Thymus (tissue), 11 donors: ENCODE measurements around the gene PRXL2B. TPM values are rescaled to one million over a fixed set of nuclear protein-coding genes. Genes with fewer than 3 reads are reported as not detected.

Experiments
- DNase-seq, 9 donors: peaks; one replicate each; pipeline ENCODE4 v3.0.0-alpha.2; 2013; ENCODE audit warnings: low spot score in 9 of 9, low read depth in 6 of 9, missing footprints in 1 of 9
- H3K27ac ChIP-seq, 2 donors: one replicate each; pipeline ENCODE4 v1.5.1; 2013; ENCODE audit warnings: control low read depth in 1 of 2, low read depth in 1 of 2, low read length in 1 of 2, mild to moderate bottlenecking in 1 of 2, moderate library complexity in 1 of 2
- H3K27me3 ChIP-seq, 2 donors: one replicate each; pipeline ENCODE4 v1.5.1; 2013; ENCODE audit warnings: low read length in 1 of 2; ENCODE audit not compliant: control insufficient read depth in 2 of 2, insufficient read depth in 1 of 2
- H3K36me3 ChIP-seq, 2 donors: one replicate each; pipeline ENCODE4 v1.5.1; 2013; ENCODE audit warnings: low read length in 1 of 2, mild to moderate bottlenecking in 1 of 2, moderate library complexity in 1 of 2; ENCODE audit not compliant: control insufficient read depth in 2 of 2, insufficient read depth in 2 of 2
- H3K4me1 ChIP-seq, 2 donors: one replicate each; pipeline ENCODE4 v1.5.1; 2013; ENCODE audit warnings: low read length in 2 of 2; ENCODE audit not compliant: control insufficient read depth in 2 of 2, insufficient read depth in 2 of 2
- H3K4me3 ChIP-seq, 2 donors: one replicate each; pipeline ENCODE4 v1.5.1; 2013; ENCODE audit warnings: low read length in 2 of 2, control low read depth in 1 of 2, mild to moderate bottlenecking in 1 of 2
- H3K9me3 ChIP-seq, 2 donors: one replicate each; pipeline ENCODE4 v1.5.1; 2013; ENCODE audit warnings: low read length in 1 of 2, mild to moderate bottlenecking in 1 of 2; ENCODE audit not compliant: control insufficient read depth in 2 of 2, insufficient read depth in 1 of 2
- WGBS: extraction: QIAGEN DNeasy Blood & Tissue Kit; methylation state at CpG from one replicate; pipeline ENCODE4 v1.1.7; 2013; 5-methylcytosine and 5-hydroxymethylcytosine counted together
- polyA plus RNA-seq: library from polyadenylated mRNA; stranded (reverse); fragments of 200-250 nt; gene quantifications from one replicate; pipeline ENCODE4 v1.2.3, GENCODE V29; 2013
- total RNA-seq: library from RNA; stranded (reverse); fragments of 120-200 nt; gene quantifications from one replicate; pipeline ENCODE4 v1.2.4, GENCODE V29; 2013
- donor health status: healthy.

The PRXL2B gene
- total and polyA plus RNA-seq, 2 donors, result 11.8 to 12.3 TPM

- Histone ChIP-seq H3K4me3 (no peak overlapping the region), H3K9me3 (peaks cover 0 to 9% of the 10 kb centered on the region in 2 donors), H3K27me3 (peaks cover 2 to 5% of the 10 kb centered on the region in 2 donors), H3K4me1 (peaks cover 0 to 3% of the 10 kb centered on the region in 2 donors), H3K36me3 (no peaks in the 10 kb centered on the region), H3K27ac (no peak overlapping the region)
- WGBS, result 81% methylated on average over 34 of the region's 34 CpGs
- DNase-seq, result no peak
Measured at GRCh38 chr1:2597441-2598328, 11.1 kb downstream of the PRXL2B start.

- no peak overlapping the region for H3K27ac ChIP-seq
- 86% methylated on average over 3 of the region's 3 CpGs for WGBS
Measured at GRCh38 chr1:2598329-2598931, 11.9 kb downstream of the PRXL2B start.

GRCh38 chr1:2601721-2602303 lies 15.2 kb downstream of the PRXL2B start:
- no peak for DNase-seq
- no peak overlapping the region for H3K27ac ChIP-seq
- H3K9me3 ChIP-seq, result peaks cover 0 to 9% of the 10 kb centered on the region in 2 donors
- H3K4me1 ChIP-seq, result no peaks in the 10 kb centered on the region
- WGBS, result 87% methylated on average over 18 of the region's 18 CpGs
- H3K4me3 ChIP-seq, result no peak overlapping the region
- H3K27me3 ChIP-seq, result peaks cover 0 to 5% of the 10 kb centered on the region in 2 donors
- no peaks in the 10 kb centered on the region for H3K36me3 ChIP-seq

More at GRCh38 chr1:2598329-2598931, 11.9 kb downstream of the PRXL2B start:
- no peaks in the 10 kb centered on the region for H3K4me1 ChIP-seq
- H3K36me3 ChIP-seq, result no peaks in the 10 kb centered on the region
- H3K9me3 ChIP-seq, result peaks cover 0 to 9% of the 10 kb centered on the region in 2 donors
- DNase-seq, result no peak
- H3K4me3 ChIP-seq, result no peak overlapping the region
- peaks cover 2 to 5% of the 10 kb centered on the region in 2 donors for H3K27me3 ChIP-seq

GRCh38 chr1:2602311-2602835 lies 15.8 kb downstream of the PRXL2B start:
- WGBS, result 82% methylated on average over 15 of the region's 15 CpGs
- H3K27me3 ChIP-seq, result peaks cover 0 to 5% of the 10 kb centered on the region in 2 donors
- H3K36me3 ChIP-seq, result no peaks in the 10 kb centered on the region
- peaks cover 0 to 9% of the 10 kb centered on the region in 2 donors for H3K9me3 ChIP-seq
- no peaks in the 10 kb centered on the region for H3K4me1 ChIP-seq
- H3K4me3 ChIP-seq, result no peak overlapping the region
- DNase-seq, result no peak
- H3K27ac ChIP-seq, result no peak overlapping the region

GRCh38 chr1:2602866-2603520 lies 16.4 kb downstream of the PRXL2B start:
- H3K4me3 ChIP-seq, result no peak overlapping the region
- H3K36me3 ChIP-seq, result no peaks in the 10 kb centered on the region
- H3K9me3 ChIP-seq, result peaks cover 0 to 7% of the 10 kb centered on the region in 2 donors
- no peak overlapping the region for H3K27ac ChIP-seq
- peaks cover 0 to 3% of the 10 kb centered on the region in 2 donors for H3K27me3 ChIP-seq
- 88% methylated on average over 18 of the region's 18 CpGs for WGBS
- DNase-seq, result no peak
- H3K4me1 ChIP-seq, result no peaks in the 10 kb centered on the region

GRCh38 chr1:2603521-2604155 lies 17.1 kb downstream of the PRXL2B start:
- H3K27me3 ChIP-seq, result no peaks in the 10 kb centered on the region
- DNase-seq, result no peak
- WGBS, result 93% methylated on average over 25 of the region's 25 CpGs
- H3K4me3 ChIP-seq, result no peak overlapping the region
- no peaks in the 10 kb centered on the region for H3K36me3 ChIP-seq
- H3K27ac ChIP-seq, result no peak overlapping the region
- peaks cover 0 to under 1% of the 10 kb centered on the region in 2 donors for H3K9me3 ChIP-seq
- H3K4me1 ChIP-seq, result no peaks in the 10 kb centered on the region

GRCh38 chr1:2604156-2604843 lies 17.7 kb downstream of the PRXL2B start:
- H3K9me3 ChIP-seq, result no peaks in the 10 kb centered on the region

GRCh38 chr1:2604844-2605508 lies 18.4 kb downstream of the PRXL2B start:
- Histone ChIP-seq H3K36me3 (no peaks in the 10 kb centered on the region), H3K27ac (no peak overlapping the region), H3K27me3 (peaks cover 0 to 2% of the 10 kb centered on the region in 2 donors), H3K9me3 (no peaks in the 10 kb centered on the region), H3K4me3 (no peak overlapping the region), H3K4me1 (no peaks in the 10 kb centered on the region)
- DNase-seq, result no peak
- WGBS, result 93% methylated on average over 14 of the region's 14 CpGs

More at GRCh38 chr1:2604156-2604843, 17.7 kb downstream of the PRXL2B start:
- Histone ChIP-seq H3K27me3 (no peaks in the 10 kb centered on the region), H3K27ac (no peak overlapping the region), H3K4me1 (no peaks in the 10 kb centered on the region), H3K4me3 (no peak overlapping the region), H3K36me3 (no peaks in the 10 kb centered on the region)
- WGBS, result 92% methylated on average over 19 of the region's 19 CpGs
- no peak for DNase-seq
